ENCODE results near the gene DOCK2.
"Not testable (repeated sequence)": the region's sequence is repeated elsewhere in the genome, so short reads cannot be mapped to it uniquely, and the experiment has no call there.

Gene DOCK2

DNA sequence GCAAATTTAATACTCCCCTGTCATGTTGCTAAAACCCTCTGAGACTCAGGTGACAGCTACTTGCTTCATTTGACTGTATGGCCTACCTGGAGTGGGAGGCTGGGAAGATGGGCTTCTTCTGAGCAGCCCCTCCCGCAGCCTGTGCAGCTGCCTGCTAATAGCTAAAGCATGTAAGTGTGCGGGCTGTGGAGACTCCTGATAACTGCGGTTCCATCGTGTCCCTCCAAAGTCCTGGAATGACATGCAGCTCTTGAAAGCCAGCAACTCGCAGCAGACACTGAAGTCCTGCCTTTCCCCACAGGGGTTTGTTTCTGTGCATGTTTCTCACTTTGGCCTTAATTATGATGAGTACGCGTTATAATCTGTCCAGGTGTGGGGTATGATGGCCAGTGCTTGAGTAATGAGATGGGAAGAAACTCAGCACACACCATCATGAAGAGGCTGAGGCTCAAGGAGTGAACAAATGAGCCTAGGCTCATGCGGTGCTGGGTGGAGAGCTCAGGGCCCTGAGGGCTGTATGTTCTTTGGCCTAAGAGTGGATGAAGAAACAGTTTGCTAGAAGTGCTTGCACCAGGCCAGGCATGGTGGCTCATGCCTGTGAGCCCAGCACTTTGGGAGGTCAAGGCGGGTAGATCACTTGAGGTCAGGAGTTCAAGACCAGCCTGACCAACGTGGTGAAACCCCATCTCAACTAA, 119.1 kb downstream of the DOCK2 start:
- Histone ChIP-seq H3K36me3 (ENCODE audit: insufficient read depth, low read length) (no peaks in the 10 kb centered on the region), H3K9me3 (ENCODE audit: control insufficient read depth, insufficient read depth, low read length) (no peaks in the 10 kb centered on the region), H3K9ac (ENCODE audit: low read depth, low read length) (no peak overlapping the region), H3K4me1 (ENCODE audit: insufficient read depth, low read length) (peaks cover 17% of the 10 kb centered on the region)

DNA sequence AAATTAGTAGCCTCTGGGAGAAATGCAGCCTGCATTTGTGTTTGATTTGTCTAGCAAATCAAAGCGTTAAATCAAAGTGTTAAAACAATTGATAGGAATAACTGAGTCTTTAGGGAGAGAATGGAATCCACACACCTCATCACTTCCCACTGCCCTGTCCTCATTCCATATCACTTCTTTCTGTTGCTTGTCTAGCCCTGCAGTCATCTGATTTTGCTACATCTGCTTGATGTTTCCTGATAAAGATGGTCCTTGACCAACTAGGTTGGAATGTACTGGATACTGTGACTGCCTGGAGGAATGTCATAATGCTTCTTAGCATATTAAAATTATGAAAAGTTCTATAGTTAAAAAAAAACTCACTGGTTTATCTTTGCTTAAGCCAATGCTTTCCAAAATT, 119.9 kb downstream of the DOCK2 start:
- Histone ChIP-seq H3K9me3 (ENCODE audit: control insufficient read depth, insufficient read depth, low read length) (no peaks in the 10 kb centered on the region), H3K36me3 (ENCODE audit: insufficient read depth, low read length) (no peaks in the 10 kb centered on the region), H3K9ac (ENCODE audit: low read depth, low read length) (no peak overlapping the region), H3K4me1 (ENCODE audit: insufficient read depth, low read length) (peaks cover 18% of the 10 kb centered on the region)

DNA sequence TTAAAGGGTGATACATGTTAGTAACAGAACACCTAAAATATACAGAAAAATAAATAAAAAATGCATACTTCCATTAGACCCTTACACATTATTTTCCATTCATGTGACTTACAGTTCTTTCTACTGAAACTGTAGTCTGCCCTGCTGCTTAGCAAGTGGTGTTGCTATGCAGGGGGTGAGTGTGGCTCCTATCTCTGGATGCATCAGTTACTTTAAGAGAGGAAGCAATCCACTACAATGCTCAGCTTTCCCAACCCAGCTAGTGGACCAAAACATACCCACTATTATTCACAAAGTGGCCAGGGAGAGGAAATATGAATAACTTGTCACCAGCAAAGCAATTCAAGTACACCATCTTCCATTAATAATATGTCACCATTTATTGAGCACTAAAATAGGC, 121.8 kb downstream of the DOCK2 start:
- Histone ChIP-seq H3K4me1 (ENCODE audit: insufficient read depth, low read length) (peaks cover 30% of the 10 kb centered on the region), H3K9ac (ENCODE audit: low read depth, low read length) (no peak overlapping the region), H3K36me3 (ENCODE audit: insufficient read depth, low read length) (no peaks in the 10 kb centered on the region), H3K9me3 (ENCODE audit: control insufficient read depth, insufficient read depth, low read length) (no peaks in the 10 kb centered on the region)

DNA sequence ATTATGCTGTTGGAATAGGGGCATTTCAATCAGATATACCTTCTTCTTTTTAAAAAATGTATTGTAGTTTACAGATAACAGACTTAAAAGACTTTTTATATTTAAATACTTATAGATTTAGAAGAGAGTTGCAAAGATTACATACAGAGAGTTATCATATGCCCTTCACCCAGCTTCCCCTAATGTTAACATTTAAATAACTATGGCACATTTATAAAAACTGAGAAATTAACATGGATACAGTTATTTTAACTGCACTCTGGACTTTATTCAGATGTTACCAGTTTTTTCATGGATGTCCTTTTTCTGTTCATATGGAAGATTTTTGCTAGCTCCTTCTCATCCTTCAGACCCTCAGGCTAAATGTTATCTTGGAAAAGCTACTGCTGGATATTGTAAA, 123.2 kb downstream of the DOCK2 start:
- H3K36me3 ChIP-seq (ENCODE audit: insufficient read depth, low read length), result no peaks in the 10 kb centered on the region

DNA sequence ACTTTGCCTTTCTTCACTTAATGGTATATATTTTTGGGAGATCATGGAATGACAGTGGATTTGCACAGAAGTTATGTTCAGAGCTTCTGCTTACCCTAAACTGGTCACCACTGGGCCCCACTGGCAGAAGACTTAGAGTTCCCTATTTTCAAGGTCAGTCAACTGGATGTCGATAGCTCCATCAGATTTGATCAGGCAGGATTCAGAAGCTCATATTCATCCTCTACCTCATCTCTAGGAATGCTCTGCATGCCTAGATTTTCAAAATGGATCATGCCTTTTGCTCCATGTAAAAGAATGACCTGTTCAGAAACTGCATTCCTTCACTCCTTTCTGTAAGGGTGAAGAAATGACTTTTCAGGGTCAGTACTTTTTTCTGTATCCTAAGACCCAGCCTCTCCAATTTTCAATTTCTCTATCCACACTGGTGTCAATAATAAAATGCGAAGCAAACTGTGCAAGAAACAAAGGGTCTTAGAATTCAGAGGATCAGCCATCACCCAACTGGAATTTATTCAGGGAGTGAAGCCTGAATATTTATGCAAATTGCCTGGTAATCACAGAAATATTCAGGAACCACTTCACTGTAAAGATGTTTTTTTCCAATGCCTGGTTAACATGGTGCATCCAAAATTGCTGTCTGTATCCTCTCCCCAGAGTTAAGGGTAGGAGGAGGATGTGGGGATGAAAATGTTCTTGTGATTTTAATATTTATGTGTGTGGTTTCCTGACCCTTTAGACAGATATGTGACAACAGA, 125.4 kb downstream of the DOCK2 start:
- peaks cover 24% of the 10 kb centered on the region for H3K4me1 ChIP-seq (ENCODE audit: insufficient read depth, low read length)
- no peak overlapping the region for H3K9ac ChIP-seq (ENCODE audit: low read depth, low read length)
- H3K9me3 ChIP-seq (ENCODE audit: control insufficient read depth, insufficient read depth, low read length), result 0 out of 2 replicates have a peak, but pooled peaks cover 3% of the 10 kb centered on the region
- no peaks in the 10 kb centered on the region for H3K36me3 ChIP-seq (ENCODE audit: insufficient read depth, low read length)

More for the DNA sequence above, 123.2 kb downstream of the DOCK2 start:
- no peak overlapping the region for H3K9ac ChIP-seq (ENCODE audit: low read depth, low read length)
- no peaks in the 10 kb centered on the region for H3K9me3 ChIP-seq (ENCODE audit: control insufficient read depth, insufficient read depth, low read length)
- H3K4me1 ChIP-seq (ENCODE audit: insufficient read depth, low read length), result peaks cover 24% of the 10 kb centered on the region

DNA sequence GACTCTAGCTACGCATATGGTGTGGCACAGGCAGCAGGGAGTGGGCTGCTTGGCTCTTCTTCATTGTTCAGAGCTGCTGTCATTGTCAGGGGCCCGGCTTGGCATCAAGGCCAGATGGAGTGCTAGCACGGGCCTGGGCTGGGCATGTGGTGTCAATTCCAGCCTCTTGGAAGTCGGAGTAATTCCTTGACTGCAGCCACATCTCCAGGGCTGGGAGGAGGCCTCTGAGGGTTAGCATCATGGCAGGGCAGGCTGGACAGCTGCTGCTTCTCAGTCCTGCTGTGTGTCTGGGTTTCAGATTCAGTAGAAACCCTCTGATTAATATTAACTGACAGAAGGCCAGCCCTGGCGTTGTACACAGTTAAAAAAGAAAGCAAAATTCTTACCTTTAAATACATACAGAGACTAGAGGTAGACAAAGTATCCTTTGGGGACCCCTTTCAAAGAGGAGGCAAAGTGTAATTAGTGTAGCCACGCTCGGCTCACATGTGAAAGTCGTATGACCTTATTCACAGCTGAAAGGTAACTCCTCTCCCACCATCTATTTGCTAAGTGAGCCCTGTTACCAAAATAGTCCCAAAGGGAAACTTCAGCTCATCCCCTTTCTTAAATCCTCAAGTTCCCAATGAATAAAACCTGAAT, 126.4 kb downstream of the DOCK2 start:
- peaks cover 29% of the 10 kb centered on the region for H3K4me1 ChIP-seq (ENCODE audit: insufficient read depth, low read length)
- H3K9me3 ChIP-seq (ENCODE audit: control insufficient read depth, insufficient read depth, low read length), result 0 out of 2 replicates have a peak, but pooled peaks cover 3% of the 10 kb centered on the region
- no peak overlapping the region for H3K9ac ChIP-seq (ENCODE audit: low read depth, low read length)
- H3K36me3 ChIP-seq (ENCODE audit: insufficient read depth, low read length), result no peaks in the 10 kb centered on the region

DNA sequence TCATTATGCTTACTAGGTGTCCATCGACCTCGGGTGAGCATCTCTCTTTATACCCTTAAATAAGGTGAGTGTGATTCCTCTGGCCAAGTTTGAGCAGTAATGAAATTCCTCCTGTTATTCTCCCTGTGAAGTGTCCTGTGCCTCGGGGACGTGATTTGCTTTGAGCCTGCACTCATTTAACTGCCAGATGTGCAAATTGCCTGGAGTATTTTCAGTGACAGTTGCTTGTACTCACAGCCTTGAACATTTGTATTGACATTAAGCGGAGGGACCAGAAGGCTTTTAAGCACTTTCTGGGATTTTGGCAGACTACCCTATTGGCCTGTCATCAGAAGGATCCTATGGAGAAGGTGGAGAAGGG, 126.9 kb downstream of the DOCK2 start:
- Histone ChIP-seq H3K9ac (ENCODE audit: low read depth, low read length) (no peak overlapping the region), H3K4me1 (ENCODE audit: insufficient read depth, low read length) (peaks cover 31% of the 10 kb centered on the region), H3K36me3 (ENCODE audit: insufficient read depth, low read length) (no peaks in the 10 kb centered on the region), H3K9me3 (ENCODE audit: control insufficient read depth, insufficient read depth, low read length) (0 out of 2 replicates have a peak, but pooled peaks cover 3% of the 10 kb centered on the region)

DNA sequence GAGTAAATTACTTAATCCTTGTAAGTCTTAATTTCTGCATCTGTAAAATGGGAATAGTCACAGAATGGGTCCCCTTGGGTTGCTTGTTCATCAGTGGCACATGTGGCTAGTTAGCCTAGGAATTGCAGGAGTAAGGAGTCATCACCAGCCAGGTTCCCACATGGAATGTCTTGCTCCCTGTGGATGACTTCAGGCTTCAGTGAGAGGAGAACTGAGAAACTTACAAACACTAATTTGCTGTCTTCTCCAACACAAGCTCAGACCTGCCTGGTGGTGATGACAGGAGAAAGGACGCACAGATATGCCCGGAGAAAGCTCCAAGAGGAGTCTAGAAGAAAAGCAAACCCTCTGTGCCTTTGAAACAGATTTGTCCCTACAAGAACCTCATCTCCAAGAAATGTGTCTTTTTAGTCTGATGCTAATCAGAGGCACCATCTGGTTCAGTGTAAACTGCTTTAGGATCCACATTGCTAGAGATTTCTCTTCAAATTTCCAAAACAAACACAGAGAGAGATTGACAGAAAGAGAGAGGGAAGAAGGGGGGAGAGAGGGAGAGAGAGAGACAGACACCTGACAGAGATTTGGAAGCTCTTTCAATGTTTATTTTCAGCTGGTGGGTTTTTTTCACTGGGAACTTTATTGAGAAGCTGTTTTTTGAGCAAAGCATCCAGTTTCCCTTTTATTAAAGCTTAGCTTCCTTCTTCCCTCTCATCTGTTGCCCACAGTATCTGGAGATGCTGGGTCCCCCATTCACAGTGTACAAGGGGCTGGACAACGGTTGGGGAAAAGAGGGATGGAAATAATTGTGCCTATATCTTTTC, 128.3 kb downstream of the DOCK2 start:
- H3K4me1 ChIP-seq (ENCODE audit: insufficient read depth, low read length), result peaks cover 34% of the 10 kb centered on the region
- H3K9me3 ChIP-seq (ENCODE audit: control insufficient read depth, insufficient read depth, low read length), result 0 out of 2 replicates have a peak, but pooled peaks cover 3% of the 10 kb centered on the region
- H3K36me3 ChIP-seq (ENCODE audit: insufficient read depth, low read length), result no peaks in the 10 kb centered on the region
- H3K9ac ChIP-seq (ENCODE audit: low read depth, low read length), result no peak overlapping the region

DNA sequence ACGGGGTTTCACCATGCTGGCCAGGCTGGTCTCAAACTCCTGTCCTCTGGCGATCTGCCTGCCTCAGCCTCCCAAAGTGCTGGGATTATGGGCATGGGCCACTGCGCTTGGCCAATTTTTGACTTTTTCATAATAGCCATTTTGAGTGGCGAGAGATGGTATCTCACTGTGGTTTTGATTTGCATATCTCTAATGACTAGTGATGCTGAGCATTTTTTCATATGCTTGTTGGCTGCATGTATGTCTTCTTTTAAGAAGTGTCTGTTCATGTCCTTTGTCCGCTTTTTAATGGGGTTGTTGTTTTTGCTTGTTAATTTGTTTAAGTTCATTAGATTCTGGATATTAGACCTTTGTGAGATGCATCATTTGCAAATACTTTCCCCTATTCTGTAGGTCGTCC, 129.9 kb downstream of the DOCK2 start:
- not testable (repeated sequence) for H3K36me3 ChIP-seq (ENCODE audit: insufficient read depth, low read length); H3K9me3 ChIP-seq (ENCODE audit: control insufficient read depth, insufficient read depth, low read length); H3K9ac ChIP-seq (ENCODE audit: low read depth, low read length)
- H3K4me1 ChIP-seq (ENCODE audit: insufficient read depth, low read length), result peaks cover 33% of the 10 kb centered on the region

DNA sequence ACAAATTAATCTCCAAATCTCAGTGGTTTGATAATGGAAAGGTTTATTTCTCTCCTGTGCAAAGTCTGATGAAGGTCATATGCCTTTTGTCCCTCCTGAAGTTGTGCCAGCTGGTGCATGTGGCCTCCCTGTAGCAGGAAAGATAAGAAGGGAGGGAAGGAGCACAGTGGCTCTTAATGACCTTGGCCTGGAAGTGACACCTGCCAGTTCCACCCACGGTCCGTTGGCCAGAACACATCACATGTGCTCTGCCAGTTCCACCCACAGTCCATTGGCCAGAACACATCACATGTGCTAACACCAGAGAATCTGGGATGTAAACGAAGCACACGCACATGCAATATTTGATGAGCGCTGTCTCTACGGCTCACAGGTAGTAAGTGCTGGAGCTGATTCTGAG, 130.9 kb downstream of the DOCK2 start:
- H3K9ac ChIP-seq (ENCODE audit: low read depth, low read length), result no peak overlapping the region
- H3K36me3 ChIP-seq (ENCODE audit: insufficient read depth, low read length), result no peaks in the 10 kb centered on the region
- H3K4me1 ChIP-seq (ENCODE audit: insufficient read depth, low read length), result peaks cover 23% of the 10 kb centered on the region
- H3K9me3 ChIP-seq (ENCODE audit: control insufficient read depth, insufficient read depth, low read length), result 0 out of 2 replicates have a peak, but pooled peaks cover 3% of the 10 kb centered on the region

DNA sequence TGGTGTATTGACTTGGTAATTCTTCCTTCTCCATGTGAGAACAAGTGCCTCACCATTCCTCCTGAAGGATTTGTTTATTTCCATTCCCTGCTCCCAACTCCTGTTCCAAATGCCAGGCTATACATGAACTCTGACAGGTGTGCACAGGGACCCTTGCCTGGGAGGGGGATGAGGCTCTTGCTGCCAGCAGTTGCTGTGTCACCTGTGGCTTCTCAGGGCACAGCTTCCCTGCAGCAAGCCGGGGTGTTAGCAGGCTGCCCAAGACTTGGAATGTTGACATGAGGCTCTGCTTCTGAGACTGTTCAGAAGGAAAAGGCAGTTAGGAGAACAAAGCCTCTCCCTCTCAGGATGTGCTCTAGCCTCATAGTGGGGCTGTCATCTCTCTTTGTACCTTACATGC, 131.3 kb downstream of the DOCK2 start:
- Histone ChIP-seq H3K4me1 (ENCODE audit: insufficient read depth, low read length) (peaks cover 19% of the 10 kb centered on the region), H3K36me3 (ENCODE audit: insufficient read depth, low read length) (no peaks in the 10 kb centered on the region), H3K9ac (ENCODE audit: low read depth, low read length) (no peak overlapping the region), H3K9me3 (ENCODE audit: control insufficient read depth, insufficient read depth, low read length) (0 out of 2 replicates have a peak, but pooled peaks cover 3% of the 10 kb centered on the region)

DNA sequence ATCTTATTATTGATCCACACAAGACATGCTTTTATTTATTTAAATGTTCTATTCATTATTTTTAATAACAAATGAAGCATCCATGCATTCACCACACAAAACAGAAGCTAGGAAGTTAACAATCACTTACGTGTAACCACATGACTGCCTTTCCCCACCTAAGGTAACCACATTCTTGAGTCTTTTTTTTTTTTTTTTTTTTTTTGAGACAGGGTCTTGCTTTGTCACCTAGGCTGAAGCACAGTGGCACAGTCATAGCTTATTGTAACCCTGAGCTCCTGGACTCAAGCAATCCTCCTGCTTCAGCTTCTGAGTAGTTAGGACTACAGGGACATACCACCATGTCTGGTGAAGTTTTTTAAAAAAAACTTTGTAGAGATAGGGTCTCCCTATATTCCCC, 133.0 kb downstream of the DOCK2 start:
- Histone ChIP-seq H3K9ac (ENCODE audit: low read depth, low read length) (no peak overlapping the region), H3K4me1 (ENCODE audit: insufficient read depth, low read length) (peaks cover 14% of the 10 kb centered on the region; the same call in 1 of the 2 replicates), H3K9me3 (ENCODE audit: control insufficient read depth, insufficient read depth, low read length) (0 out of 2 replicates have a peak, but pooled peaks cover 3% of the 10 kb centered on the region), H3K36me3 (ENCODE audit: insufficient read depth, low read length) (no peaks in the 10 kb centered on the region)

DNA sequence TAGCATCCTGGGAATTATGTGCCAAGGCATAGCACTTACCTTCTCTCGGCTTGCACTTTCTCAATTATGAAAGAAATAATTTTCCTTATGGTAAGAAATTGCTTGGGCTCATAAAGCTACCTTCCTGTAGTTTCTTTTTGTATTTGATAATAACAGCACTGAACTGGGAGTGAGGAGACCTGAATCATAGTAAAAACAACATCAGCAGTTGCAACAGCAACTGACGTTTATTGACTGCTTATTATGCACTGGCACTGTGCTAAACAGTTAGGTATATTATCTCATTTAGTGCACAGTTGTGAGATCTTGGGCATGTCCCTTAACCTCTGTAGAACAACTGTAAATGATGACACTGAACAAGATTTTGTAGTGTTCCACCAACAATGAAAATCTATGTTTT, 135.2 kb downstream of the DOCK2 start:
- H3K36me3 ChIP-seq (ENCODE audit: insufficient read depth, low read length), result no peaks in the 10 kb centered on the region

DNA sequence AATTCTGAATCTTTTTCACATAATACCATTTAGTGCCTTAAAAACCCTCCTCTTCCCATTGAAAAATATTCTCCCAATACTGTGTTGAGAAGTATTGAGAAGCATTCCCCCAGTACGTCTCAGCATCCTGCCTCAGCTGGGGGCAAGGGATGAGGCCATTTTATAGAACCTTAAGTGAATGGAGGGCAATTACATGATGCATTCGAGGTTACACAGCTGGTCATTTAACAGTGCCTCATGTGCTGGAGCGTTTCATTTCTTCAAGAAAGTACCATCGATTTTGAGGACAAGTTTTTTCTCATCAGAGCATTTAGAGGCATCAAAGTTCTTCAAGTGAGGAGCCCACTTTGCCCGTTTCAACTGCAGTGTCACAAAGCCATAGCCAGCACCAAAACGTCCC, 135.6 kb downstream of the DOCK2 start:
- no peaks in the 10 kb centered on the region for H3K36me3 ChIP-seq (ENCODE audit: insufficient read depth, low read length)
- H3K4me1 ChIP-seq (ENCODE audit: insufficient read depth, low read length), result peaks cover 14% of the 10 kb centered on the region; the same call in 1 of the 2 replicates
- no peaks in the 10 kb centered on the region for H3K9me3 ChIP-seq (ENCODE audit: control insufficient read depth, insufficient read depth, low read length)
- no peak overlapping the region for H3K9ac ChIP-seq (ENCODE audit: low read depth, low read length)

More for the DNA sequence above, 135.2 kb downstream of the DOCK2 start:
- Histone ChIP-seq H3K9me3 (ENCODE audit: control insufficient read depth, insufficient read depth, low read length) (no peaks in the 10 kb centered on the region), H3K9ac (ENCODE audit: low read depth, low read length) (no peak overlapping the region), H3K4me1 (ENCODE audit: insufficient read depth, low read length) (peaks cover 14% of the 10 kb centered on the region; the same call in 1 of the 2 replicates)
